C4-2B (cell line): ENCODE measurements around the gene HDAC4.

Source experiments
- H3K27ac ChIP-seq: fragments of 450-650 bp; 2 replicates; pipeline ENCODE4 v1.5.1; 2017
- ZFX ChIP-seq: fragments of 450-650 bp; IDR thresholded peaks from 2 replicates; pipeline ENCODE4 v1.6.1; 2017
- TF ChIP-seq, protein P1 (sequence below): fragments of 450-650 bp; conservative IDR thresholded peaks from 2 replicates; pipeline ENCODE4 v1.5.1; 2017; ENCODE audit warnings: mild to moderate bottlenecking

The HDAC4 gene

GRCh38 chr2:239255218-239255617, 145.6 kb downstream of the HDAC4 start:
- no peak for TF ChIP-seq ZFX
- TF ChIP-seq, protein P1, sequence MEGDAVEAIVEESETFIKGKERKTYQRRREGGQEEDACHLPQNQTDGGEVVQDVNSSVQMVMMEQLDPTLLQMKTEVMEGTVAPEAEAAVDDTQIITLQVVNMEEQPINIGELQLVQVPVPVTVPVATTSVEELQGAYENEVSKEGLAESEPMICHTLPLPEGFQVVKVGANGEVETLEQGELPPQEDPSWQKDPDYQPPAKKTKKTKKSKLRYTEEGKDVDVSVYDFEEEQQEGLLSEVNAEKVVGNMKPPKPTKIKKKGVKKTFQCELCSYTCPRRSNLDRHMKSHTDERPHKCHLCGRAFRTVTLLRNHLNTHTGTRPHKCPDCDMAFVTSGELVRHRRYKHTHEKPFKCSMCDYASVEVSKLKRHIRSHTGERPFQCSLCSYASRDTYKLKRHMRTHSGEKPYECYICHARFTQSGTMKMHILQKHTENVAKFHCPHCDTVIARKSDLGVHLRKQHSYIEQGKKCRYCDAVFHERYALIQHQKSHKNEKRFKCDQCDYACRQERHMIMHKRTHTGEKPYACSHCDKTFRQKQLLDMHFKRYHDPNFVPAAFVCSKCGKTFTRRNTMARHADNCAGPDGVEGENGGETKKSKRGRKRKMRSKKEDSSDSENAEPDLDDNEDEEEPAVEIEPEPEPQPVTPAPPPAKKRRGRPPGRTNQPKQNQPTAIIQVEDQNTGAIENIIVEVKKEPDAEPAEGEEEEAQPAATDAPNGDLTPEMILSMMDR, result no peak
- no peak overlapping the region for H3K27ac ChIP-seq

- H3K27ac ChIP-seq, result no peak overlapping the region
- TF ChIP-seq ZFX, result no peak
- TF ChIP-seq, protein P1, result no peak
Measured at GRCh38 chr2:239253701-239254436, 147.0 kb downstream of the HDAC4 start.

DNA sequence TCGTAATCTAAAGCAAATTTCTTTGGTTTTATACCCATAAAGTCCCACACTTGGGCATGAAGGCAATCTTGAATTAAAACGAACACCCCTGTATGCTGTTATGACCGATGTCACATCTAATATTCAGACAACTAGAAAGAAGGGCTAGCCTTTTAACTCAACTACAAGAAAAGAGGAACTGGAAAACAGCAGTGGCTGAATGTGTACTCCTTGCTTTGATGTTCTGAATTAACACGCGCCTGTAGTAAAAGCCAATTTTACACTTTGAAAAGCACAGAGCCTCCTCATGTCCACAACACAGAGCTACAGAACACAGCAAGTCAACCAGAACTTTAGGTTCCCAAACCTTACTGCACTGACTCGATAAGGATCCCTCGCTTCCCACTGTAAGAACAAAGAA, 147.6 kb downstream of the HDAC4 start:
- TF ChIP-seq, protein P1, result no peak
- no peak for TF ChIP-seq ZFX

GRCh38 chr2:239252801-239253200, 148.0 kb downstream of the HDAC4 start:
- TF ChIP-seq ZFX, result no peak
- TF ChIP-seq, protein P1, result no peak
- H3K27ac ChIP-seq, result no peak overlapping the region

More for the DNA sequence above, 147.6 kb downstream of the HDAC4 start:
- H3K27ac ChIP-seq, result no peak overlapping the region

DNA sequence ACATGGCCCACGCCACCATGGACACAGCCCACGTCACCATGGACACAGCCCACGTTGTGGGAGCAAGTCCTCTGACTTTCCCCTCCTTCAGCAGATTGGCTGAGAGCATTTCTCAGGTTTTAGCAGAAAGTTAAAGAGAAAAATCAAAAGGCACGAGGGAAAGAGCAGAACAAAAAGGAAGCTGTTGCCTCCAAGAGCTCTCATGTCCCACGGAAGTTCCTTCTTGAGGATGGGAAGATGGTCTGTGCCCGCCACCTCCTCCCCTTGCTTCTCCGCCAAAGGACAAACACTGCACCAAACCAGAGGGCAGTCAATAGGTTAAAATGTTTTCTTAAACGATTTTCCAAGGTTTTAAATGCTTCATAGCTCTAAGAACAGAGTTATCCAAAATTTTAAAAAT, 148.4 kb downstream of the HDAC4 start:
- no peak overlapping the region for H3K27ac ChIP-seq
- TF ChIP-seq, protein P1, result no peak
- no peak for TF ChIP-seq ZFX

DNA sequence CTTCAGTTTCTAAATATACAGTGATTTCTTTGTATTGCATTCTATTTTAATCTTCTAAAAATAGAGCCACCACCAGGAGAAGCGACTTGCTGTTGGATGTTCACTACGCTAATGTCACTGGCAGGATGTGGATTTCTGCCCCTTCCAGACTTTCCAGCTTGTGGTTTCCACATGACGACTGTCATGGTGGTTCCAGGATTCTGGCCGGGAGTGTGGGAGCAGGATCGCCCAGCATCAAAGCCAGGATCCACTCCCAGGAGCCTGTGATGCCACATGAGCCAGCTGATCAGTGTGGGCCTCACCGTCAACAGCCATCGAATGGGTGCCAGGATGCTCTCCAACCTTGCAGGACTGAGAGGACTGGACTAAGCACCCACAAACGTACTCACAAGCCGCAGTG, 148.8 kb downstream of the HDAC4 start:
- TF ChIP-seq, protein P1, result no peak
- no peak for TF ChIP-seq ZFX
- no peak overlapping the region for H3K27ac ChIP-seq

- TF ChIP-seq ZFX, result no peak
- TF ChIP-seq, protein P1, result no peak
- H3K27ac ChIP-seq, result no peak overlapping the region
Measured at GRCh38 chr2:239250216-239251081, 150.4 kb downstream of the HDAC4 start.
